SK-N-MC (cell line): ENCODE results near the gene KLRD1.

Experiments
- EZH2 ChIP-seq: fragments of 200-600 bp; sonication (generic); IDR thresholded peaks from one replicate; pipeline ENCODE4 v1.6.1; 2017; ENCODE audit warnings: antibody characterized with exemption
- FOXP2 ChIP-seq: optimal IDR thresholded peaks from 2 replicates; pipeline ENCODE3; 2011; ENCODE audit warnings: mild to moderate bottlenecking, moderate library complexity; ENCODE audit not compliant: insufficient read depth; ENCODE audit errors: extremely low read length, control extremely low read depth
- POLR2AphosphoS5 ChIP-seq: IDR thresholded peaks from 2 replicates; pipeline ENCODE4 v1.6.1; 2012; ENCODE audit warnings: mild to moderate bottlenecking, low read depth, low read length, borderline replicate concordance

GRCh38 chr12:10320643-10321042, 13.0 kb downstream of the KLRD1 start:
- TF ChIP-seq POLR2AphosphoS5 (no peak), EZH2 (no peak), FOXP2 (no peak)
